Measurements from ENCODE around the gene ETNPPL.

GRCh38 chr4:108702960-108703359 lies 59.9 kb downstream of the ETNPPL start:
- TF ChIP-seq CTCF (IDR thresholded peaks at IDR 0.05) (no peak), POLR2A (IDR thresholded peaks at IDR 0.05) (no peak)
